SIG-M5 treated with dmso at 0.1 percent for 504 hours (cell line): ENCODE data around the gene ARHGEF16.

Source experiments
- DNase-seq: peaks from one replicate; lab custom pipeline; 2025; ENCODE audit not compliant: unreplicated experiment; lab: John Stamatoyannopoulos, UW

The ARHGEF16 gene

GRCh38 chr1:3420218-3420951, 34.1 kb upstream of the ARHGEF16 start:
- no peak for DNase-seq

- no peak for DNase-seq
Measured at GRCh38 chr1:3422638-3423037, 31.8 kb upstream of the ARHGEF16 start.

- no peak for DNase-seq
Measured at GRCh38 chr1:3423245-3423829, 31.1 kb upstream of the ARHGEF16 start.

GRCh38 chr1:3423896-3424611, 30.4 kb upstream of the ARHGEF16 start:
- DNase-seq = no peak

- DNase-seq = no peak
Measured at GRCh38 chr1:3425486-3426215, 28.8 kb upstream of the ARHGEF16 start.

GRCh38 chr1:3426956-3427535, 27.4 kb upstream of the ARHGEF16 start:
- no peak for DNase-seq

GRCh38 chr1:3427711-3428704, 26.5 kb upstream of the ARHGEF16 start:
- no peak for DNase-seq

GRCh38 chr1:3428899-3429298, 25.6 kb upstream of the ARHGEF16 start:
- no peak for DNase-seq

- no peak for DNase-seq
Measured at GRCh38 chr1:3429320-3429719, 25.1 kb upstream of the ARHGEF16 start.

GRCh38 chr1:3429766-3430165, 24.7 kb upstream of the ARHGEF16 start:
- DNase-seq = no peak

- no peak for DNase-seq
Measured at GRCh38 chr1:3430406-3430805, 24.1 kb upstream of the ARHGEF16 start.

- DNase-seq = no peak
Measured at GRCh38 chr1:3430820-3431219, 23.6 kb upstream of the ARHGEF16 start.

GRCh38 chr1:3431266-3431665, 23.2 kb upstream of the ARHGEF16 start:
- DNase-seq = no peak

- DNase-seq = no peak
Measured at GRCh38 chr1:3431686-3432085, 22.8 kb upstream of the ARHGEF16 start.

- no peak for DNase-seq
Measured at GRCh38 chr1:3432306-3432705, 22.2 kb upstream of the ARHGEF16 start.

GRCh38 chr1:3433076-3433475, 21.4 kb upstream of the ARHGEF16 start:
- no peak for DNase-seq

GRCh38 chr1:3433596-3434320, 20.7 kb upstream of the ARHGEF16 start:
- DNase-seq = no peak

- DNase-seq = no peak
Measured at GRCh38 chr1:3434406-3435110, 19.9 kb upstream of the ARHGEF16 start.

- DNase-seq = no peak
Measured at GRCh38 chr1:3435666-3436065, 18.8 kb upstream of the ARHGEF16 start.
